HL-60 (cell line): ENCODE data around the gene ETNK2.

Source experiments
- DNase-seq, 2 experiments: peaks; one replicate each; pipeline ENCODE4 v3.0.0-alpha.2; 2010 to 2020; ENCODE audit warnings: low read depth in 1 of 2, low spot score in 1 of 2
- H3K27ac ChIP-seq: fragments of 250-450 bp; sonication (Bioruptor Pico); replicated peaks from 2 replicates; pipeline ENCODE4 v1.5.1; 2020; ENCODE audit warnings: mild to moderate bottlenecking, moderate library complexity
- H3K27me3 ChIP-seq: fragments of 250-450 bp; sonication (Bioruptor Pico); 2 replicates; pipeline ENCODE4 v1.5.1; 2021; ENCODE audit warnings: mild to moderate bottlenecking, moderate library complexity; ENCODE audit not compliant: insufficient read depth, poor library complexity, severe bottlenecking
- H3K4me3 ChIP-seq: replicated peaks from 2 replicates; pipeline ENCODE4 v1.5.1; 2011; ENCODE audit warnings: mild to moderate bottlenecking, control low read depth, low read length; ENCODE audit not compliant: insufficient read depth
- GABPA ChIP-seq: IDR thresholded peaks from 2 replicates; pipeline ENCODE4 v1.6.1; 2012; ENCODE audit warnings: low read depth
- POLR2AphosphoS5 ChIP-seq: IDR thresholded peaks from 2 replicates; pipeline ENCODE4 v1.6.1; 2012; ENCODE audit warnings: low read depth
- SPI1 ChIP-seq: IDR thresholded peaks from 2 replicates; pipeline ENCODE4 v1.6.1; 2012; ENCODE audit warnings: low read depth, mild to moderate bottlenecking, borderline replicate concordance
- TF ChIP-seq, protein P1 (sequence below): IDR thresholded peaks from 2 replicates; pipeline ENCODE4 v1.6.1; 2012; ENCODE audit warnings: low read depth; ENCODE audit not compliant: insufficient replicate concordance
- TF ChIP-seq, protein P2 (sequence below): IDR thresholded peaks from one replicate; pipeline ENCODE4 v1.5.1; 2011; ENCODE audit warnings: low read length, control low read depth, inconsistent platforms; ENCODE audit not compliant: insufficient read depth

Gene ETNK2

GRCh38 chr1:204105131-204105515 is 46.7 kb downstream of the ETNK2 start:
- Histone ChIP-seq H3K4me3 (no peak overlapping the region), H3K27me3 (peaks cover 3% of the 10 kb centered on the region), H3K27ac (no peak overlapping the region)
- no peak for TF ChIP-seq GABPA
- TF ChIP-seq, protein P1, sequence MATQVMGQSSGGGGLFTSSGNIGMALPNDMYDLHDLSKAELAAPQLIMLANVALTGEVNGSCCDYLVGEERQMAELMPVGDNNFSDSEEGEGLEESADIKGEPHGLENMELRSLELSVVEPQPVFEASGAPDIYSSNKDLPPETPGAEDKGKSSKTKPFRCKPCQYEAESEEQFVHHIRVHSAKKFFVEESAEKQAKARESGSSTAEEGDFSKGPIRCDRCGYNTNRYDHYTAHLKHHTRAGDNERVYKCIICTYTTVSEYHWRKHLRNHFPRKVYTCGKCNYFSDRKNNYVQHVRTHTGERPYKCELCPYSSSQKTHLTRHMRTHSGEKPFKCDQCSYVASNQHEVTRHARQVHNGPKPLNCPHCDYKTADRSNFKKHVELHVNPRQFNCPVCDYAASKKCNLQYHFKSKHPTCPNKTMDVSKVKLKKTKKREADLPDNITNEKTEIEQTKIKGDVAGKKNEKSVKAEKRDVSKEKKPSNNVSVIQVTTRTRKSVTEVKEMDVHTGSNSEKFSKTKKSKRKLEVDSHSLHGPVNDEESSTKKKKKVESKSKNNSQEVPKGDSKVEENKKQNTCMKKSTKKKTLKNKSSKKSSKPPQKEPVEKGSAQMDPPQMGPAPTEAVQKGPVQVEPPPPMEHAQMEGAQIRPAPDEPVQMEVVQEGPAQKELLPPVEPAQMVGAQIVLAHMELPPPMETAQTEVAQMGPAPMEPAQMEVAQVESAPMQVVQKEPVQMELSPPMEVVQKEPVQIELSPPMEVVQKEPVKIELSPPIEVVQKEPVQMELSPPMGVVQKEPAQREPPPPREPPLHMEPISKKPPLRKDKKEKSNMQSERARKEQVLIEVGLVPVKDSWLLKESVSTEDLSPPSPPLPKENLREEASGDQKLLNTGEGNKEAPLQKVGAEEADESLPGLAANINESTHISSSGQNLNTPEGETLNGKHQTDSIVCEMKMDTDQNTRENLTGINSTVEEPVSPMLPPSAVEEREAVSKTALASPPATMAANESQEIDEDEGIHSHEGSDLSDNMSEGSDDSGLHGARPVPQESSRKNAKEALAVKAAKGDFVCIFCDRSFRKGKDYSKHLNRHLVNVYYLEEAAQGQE, result no peak
- no peak for TF ChIP-seq SPI1
- no peak for DNase-seq

DNA sequence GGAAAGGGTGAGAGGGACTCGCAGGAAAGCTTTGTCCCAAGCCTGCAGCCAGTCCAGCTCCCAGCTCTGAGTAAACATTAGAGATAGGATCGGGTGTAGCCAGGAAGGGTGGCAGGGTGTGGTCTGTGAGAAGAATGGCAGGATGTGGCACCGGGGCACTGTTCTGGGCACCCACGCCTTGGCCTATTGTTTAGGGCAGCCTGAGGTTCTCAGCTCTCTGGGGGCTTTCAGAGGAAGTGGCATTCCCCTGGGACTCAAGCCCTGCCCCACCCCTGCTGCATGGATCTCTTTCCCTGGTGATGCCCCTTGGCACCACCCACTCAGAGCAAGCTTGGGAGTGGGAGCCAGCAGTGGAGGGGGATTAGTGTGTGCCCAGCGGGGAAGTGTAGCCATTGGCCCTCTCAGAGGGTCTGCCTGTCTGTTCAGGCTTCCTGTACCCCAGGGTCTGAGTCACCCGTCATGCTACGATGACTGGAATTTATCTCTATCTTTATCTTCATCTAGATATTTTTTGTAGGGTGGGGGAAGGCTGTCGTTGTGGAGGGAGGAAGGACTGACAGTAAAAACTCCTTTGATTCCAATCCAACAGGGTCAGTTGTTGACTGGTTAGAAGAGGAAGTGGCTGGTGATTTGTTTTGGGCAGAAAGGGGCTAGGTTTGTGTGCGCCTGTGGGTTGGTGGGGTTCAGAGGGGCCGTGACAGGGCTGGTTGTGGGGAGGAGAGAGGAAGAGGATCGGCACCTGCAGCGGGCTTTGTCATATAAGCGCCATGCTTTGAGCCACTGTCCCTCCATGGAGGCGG is 47.3 kb downstream of the ETNK2 start:
- no peak for DNase-seq
- TF ChIP-seq POLR2AphosphoS5 (no peak), SPI1 (peak; percentile 52)
- Histone ChIP-seq H3K27me3 (peaks cover 3% of the 10 kb centered on the region), H3K4me3 (no peak overlapping the region), H3K27ac (no peak overlapping the region)

DNA sequence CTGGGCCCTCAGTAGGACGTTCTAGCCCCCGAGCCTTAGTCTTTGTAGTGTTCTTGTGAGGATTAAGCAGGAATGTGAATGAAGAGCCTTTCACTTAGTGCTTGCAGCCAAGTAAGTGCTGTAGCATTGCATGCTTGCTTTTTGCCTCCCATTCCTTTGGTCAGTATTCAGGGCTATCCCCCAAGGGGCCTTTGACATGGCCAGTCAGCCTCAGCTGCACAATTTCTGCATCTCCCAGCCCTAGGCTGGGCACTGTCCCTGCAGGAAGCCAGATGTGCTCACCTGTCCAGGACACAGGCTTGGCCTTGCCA is 48.5 kb downstream of the ETNK2 start:
- DNase-seq, result no peak
- H3K27ac ChIP-seq, result no peak overlapping the region
- peaks cover 3% of the 10 kb centered on the region for H3K27me3 ChIP-seq
- no peak overlapping the region for H3K4me3 ChIP-seq
- no peak for TF ChIP-seq GABPA
- TF ChIP-seq SPI1, result no peak
- TF ChIP-seq, protein P2, sequence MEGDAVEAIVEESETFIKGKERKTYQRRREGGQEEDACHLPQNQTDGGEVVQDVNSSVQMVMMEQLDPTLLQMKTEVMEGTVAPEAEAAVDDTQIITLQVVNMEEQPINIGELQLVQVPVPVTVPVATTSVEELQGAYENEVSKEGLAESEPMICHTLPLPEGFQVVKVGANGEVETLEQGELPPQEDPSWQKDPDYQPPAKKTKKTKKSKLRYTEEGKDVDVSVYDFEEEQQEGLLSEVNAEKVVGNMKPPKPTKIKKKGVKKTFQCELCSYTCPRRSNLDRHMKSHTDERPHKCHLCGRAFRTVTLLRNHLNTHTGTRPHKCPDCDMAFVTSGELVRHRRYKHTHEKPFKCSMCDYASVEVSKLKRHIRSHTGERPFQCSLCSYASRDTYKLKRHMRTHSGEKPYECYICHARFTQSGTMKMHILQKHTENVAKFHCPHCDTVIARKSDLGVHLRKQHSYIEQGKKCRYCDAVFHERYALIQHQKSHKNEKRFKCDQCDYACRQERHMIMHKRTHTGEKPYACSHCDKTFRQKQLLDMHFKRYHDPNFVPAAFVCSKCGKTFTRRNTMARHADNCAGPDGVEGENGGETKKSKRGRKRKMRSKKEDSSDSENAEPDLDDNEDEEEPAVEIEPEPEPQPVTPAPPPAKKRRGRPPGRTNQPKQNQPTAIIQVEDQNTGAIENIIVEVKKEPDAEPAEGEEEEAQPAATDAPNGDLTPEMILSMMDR, result no peak
- TF ChIP-seq, protein P1, result no peak
- no peak for TF ChIP-seq POLR2AphosphoS5

DNA sequence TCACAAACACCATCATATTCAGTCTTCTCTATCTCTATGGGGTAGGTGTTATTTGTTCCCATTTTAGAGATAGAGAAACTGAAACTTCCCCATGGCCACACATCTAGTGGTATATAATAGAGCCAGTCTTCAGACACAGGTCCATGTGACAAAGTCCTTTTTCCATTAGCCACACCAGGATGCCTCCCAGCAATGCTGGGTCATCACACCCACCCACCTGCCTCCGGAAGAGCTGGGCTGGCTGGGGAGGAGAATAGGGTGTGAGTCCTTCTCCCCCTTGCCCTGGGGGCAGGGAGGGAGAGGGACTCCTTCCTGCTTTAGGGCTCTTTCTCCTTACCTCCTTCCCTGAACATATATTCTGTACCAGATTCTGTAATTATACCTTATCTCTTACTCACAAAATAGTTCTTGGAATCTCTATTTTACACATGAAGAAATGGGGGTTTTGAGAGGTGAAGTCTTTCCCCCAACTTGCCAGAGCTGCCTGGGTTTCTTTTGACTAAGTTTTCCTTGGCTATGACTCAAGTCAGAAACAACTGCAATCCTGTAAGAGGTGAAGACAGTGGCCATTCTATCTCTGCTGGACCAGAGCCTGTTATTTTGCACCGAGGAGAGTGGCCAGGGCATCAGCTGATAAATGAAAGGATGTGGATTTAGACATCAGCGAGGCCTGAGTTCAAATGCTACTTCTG is 49.0 kb downstream of the ETNK2 start:
- Histone ChIP-seq H3K27ac (no peak overlapping the region), H3K4me3 (no peak overlapping the region), H3K27me3 (peaks cover 3% of the 10 kb centered on the region)
- TF ChIP-seq SPI1, result no peak
- no peak for TF ChIP-seq POLR2AphosphoS5
- TF ChIP-seq GABPA, result no peak
- TF ChIP-seq, protein P2, result no peak
- TF ChIP-seq, protein P1, result no peak
- no peak for DNase-seq
